ENCODE results near the gene SCGB1D1. TPM values are rescaled to one million over a fixed set of nuclear protein-coding genes. Genes with fewer than 3 reads are reported as not detected.

Gene SCGB1D1
- total RNA-seq, 1 experiment from 2014 or later: not detected

DNA sequence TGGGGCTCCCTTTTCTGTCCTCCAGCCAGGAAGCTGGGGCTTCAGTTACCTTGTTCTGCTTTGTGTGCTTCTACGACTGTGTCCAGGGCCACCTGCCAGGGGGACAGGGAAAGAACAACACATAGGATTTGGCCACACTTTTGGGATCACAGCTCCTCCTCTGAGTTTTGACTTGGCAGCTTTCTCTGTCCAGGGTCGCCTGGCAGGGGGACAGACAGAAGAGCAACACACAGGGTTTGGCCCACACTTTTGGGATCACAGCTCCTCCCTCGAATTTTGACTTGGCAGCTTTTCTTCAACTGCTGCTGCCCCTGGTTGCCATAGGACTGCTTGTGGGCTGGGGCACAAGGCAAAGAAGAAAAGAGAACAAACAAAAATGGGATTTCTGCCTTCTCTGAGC is 47.1 kb upstream of the SCGB1D1 start:
- Histone ChIP-seq H3K4me1 (ENCODE audit: control insufficient read depth in 1 of 2, insufficient read depth in 2 of 2, low read length in 2 of 2) (no peaks in the 10 kb centered on the region), H3K79me2 (ENCODE audit: insufficient read depth, low read length) (peaks cover 6% of the 10 kb centered on the region; the same call in 1 of the 2 replicates), H3K9me2 (ENCODE audit: insufficient read depth) (no peaks in the 10 kb centered on the region), H3K4me2 (ENCODE audit: low read length) (no peak overlapping the region), H3K36me3 (ENCODE audit: control insufficient read depth in 1 of 2, insufficient read depth in 2 of 2, low read length in 2 of 2) (peaks cover 63 to 65% of the 10 kb centered on the region in 2 experiments; a peak in 3 of 4 replicates), H3K4me3 (replicated peaks in 1 of 2; ENCODE audit: low read depth in 1 of 2, low read length in 2 of 2) (no peak overlapping the region), H3K27ac (ENCODE audit: low read depth, low read length) (no peak overlapping the region), H4K20me1 (ENCODE audit: insufficient read depth) (no peaks in the 10 kb centered on the region), H3K9ac (ENCODE audit: low read length) (no peak overlapping the region), H3K9me3 (ENCODE audit: control insufficient read depth in 1 of 2, insufficient read depth in 1 of 2, low read depth in 1 of 2, low read length in 2 of 2) (no peaks in the 10 kb centered on the region), H2AFZ (ENCODE audit: low read depth, low read length, poor library complexity, severe bottlenecking) (no peak overlapping the region), H3K27me3 (ENCODE audit: insufficient read depth, low read length) (no peaks in the 10 kb centered on the region)
- TF ChIP-seq EZH2 (IDR thresholded peaks at IDR 0.05) (no peak), CEBPB (IDR thresholded peaks at IDR 0.05; ENCODE audit: low read depth) (no peak), JUND (IDR thresholded peaks at IDR 0.05) (no peak), YY1 (IDR thresholded peaks at IDR 0.05; ENCODE audit: extremely low read depth, insufficient replicate concordance, low read depth, low read length) (no peak), POLR2AphosphoS5 (IDR thresholded peaks at IDR 0.05; ENCODE audit: low read depth, low read length) (no peak), TCF7L2 (IDR thresholded peaks at IDR 0.05; ENCODE audit: borderline replicate concordance, extremely low read depth, insufficient read depth, insufficient read length) (no peak), ELF1 (IDR thresholded peaks at IDR 0.05; ENCODE audit: borderline replicate concordance, low read depth) (no peak), CBX3 (IDR thresholded peaks at IDR 0.05; ENCODE audit: low read depth) (no peak)
- TF ChIP-seq, protein P1, sequence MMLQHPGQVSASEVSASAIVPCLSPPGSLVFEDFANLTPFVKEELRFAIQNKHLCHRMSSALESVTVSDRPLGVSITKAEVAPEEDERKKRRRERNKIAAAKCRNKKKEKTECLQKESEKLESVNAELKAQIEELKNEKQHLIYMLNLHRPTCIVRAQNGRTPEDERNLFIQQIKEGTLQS (IDR thresholded peaks at IDR 0.05): no peak
- TF ChIP-seq, protein P2, sequence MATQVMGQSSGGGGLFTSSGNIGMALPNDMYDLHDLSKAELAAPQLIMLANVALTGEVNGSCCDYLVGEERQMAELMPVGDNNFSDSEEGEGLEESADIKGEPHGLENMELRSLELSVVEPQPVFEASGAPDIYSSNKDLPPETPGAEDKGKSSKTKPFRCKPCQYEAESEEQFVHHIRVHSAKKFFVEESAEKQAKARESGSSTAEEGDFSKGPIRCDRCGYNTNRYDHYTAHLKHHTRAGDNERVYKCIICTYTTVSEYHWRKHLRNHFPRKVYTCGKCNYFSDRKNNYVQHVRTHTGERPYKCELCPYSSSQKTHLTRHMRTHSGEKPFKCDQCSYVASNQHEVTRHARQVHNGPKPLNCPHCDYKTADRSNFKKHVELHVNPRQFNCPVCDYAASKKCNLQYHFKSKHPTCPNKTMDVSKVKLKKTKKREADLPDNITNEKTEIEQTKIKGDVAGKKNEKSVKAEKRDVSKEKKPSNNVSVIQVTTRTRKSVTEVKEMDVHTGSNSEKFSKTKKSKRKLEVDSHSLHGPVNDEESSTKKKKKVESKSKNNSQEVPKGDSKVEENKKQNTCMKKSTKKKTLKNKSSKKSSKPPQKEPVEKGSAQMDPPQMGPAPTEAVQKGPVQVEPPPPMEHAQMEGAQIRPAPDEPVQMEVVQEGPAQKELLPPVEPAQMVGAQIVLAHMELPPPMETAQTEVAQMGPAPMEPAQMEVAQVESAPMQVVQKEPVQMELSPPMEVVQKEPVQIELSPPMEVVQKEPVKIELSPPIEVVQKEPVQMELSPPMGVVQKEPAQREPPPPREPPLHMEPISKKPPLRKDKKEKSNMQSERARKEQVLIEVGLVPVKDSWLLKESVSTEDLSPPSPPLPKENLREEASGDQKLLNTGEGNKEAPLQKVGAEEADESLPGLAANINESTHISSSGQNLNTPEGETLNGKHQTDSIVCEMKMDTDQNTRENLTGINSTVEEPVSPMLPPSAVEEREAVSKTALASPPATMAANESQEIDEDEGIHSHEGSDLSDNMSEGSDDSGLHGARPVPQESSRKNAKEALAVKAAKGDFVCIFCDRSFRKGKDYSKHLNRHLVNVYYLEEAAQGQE (IDR thresholded peaks at IDR 0.05; ENCODE audit: low read depth): no peak
- RAD21 ChIA-PET (ENCODE audit: low non-redundant PET in 1 of 2, low total read pairs in 2 of 2, uncharacterized antibody in 2 of 2, unreplicated experiment in 2 of 2): no interaction called here
- CTCF ChIA-PET: interaction anchor here (1.5 kb wide), 1 partner anchor 346 kb away, joined by 6 read pairs; no protein-coding TSS in a partner anchor
- DNase-seq (ENCODE audit: low read depth, low spot score) (no peak), ATAC-seq (no peak)
- no TSS peak for BruUV-seq (replicated peaks)
- intact Hi-C loops (cut with micrococcal nuclease): no loop called here
- POLR2A ChIA-PET: no interaction called here
